ENCODE data around the gene MAP7. TPM values are rescaled to one million over a fixed set of nuclear protein-coding genes. Genes with fewer than 3 reads are reported as not detected.

MAP7 gene
- total RNA-seq, 2 experiments from 2014 or later, result 0.45 to 0.49 TPM

- Histone ChIP-seq H3K9me3 (ENCODE audit: control insufficient read depth in 1 of 2, insufficient read depth in 1 of 2, low read length in 2 of 2) (no peaks in the 10 kb centered on the region), H3K27ac (ENCODE audit: low read depth in 1 of 2, low read length in 2 of 2) (no peak overlapping the region), H3K4me1 (ENCODE audit: insufficient read depth, low read length) (no peaks in the 10 kb centered on the region), H3K4me3 (ENCODE audit: low read length) (no peak overlapping the region), H3K36me3 (ENCODE audit: insufficient read depth, low read length) (peaks cover 70% of the 10 kb centered on the region), H3K27me3 (ENCODE audit: control insufficient read depth in 1 of 2, insufficient read depth in 2 of 2, low read length in 2 of 2) (no peaks in the 10 kb centered on the region)
- Mint-ChIP-seq H3K27me3 (no peaks in the 10 kb centered on the region), H3K9me3 (no peaks in the 10 kb centered on the region), H3K4me3 (no peak overlapping the region), H3K36me3 (ENCODE audit: low read depth) (peaks cover 65% of the 10 kb centered on the region), H3K27ac (no peak overlapping the region), H3K4me1 (ENCODE audit: low read depth) (peaks cover 13% of the 10 kb centered on the region)
- TF ChIP-seq, protein P1, sequence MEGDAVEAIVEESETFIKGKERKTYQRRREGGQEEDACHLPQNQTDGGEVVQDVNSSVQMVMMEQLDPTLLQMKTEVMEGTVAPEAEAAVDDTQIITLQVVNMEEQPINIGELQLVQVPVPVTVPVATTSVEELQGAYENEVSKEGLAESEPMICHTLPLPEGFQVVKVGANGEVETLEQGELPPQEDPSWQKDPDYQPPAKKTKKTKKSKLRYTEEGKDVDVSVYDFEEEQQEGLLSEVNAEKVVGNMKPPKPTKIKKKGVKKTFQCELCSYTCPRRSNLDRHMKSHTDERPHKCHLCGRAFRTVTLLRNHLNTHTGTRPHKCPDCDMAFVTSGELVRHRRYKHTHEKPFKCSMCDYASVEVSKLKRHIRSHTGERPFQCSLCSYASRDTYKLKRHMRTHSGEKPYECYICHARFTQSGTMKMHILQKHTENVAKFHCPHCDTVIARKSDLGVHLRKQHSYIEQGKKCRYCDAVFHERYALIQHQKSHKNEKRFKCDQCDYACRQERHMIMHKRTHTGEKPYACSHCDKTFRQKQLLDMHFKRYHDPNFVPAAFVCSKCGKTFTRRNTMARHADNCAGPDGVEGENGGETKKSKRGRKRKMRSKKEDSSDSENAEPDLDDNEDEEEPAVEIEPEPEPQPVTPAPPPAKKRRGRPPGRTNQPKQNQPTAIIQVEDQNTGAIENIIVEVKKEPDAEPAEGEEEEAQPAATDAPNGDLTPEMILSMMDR (IDR thresholded peaks at IDR 0.05), result no peak
- DNase-seq, result no peak
- CTCF ChIA-PET, result interaction anchor here (0.8 to 1.5 kb wide), 3 partner anchors 11 to 230 kb away, joined by 3 read pairs; partner anchors contain the start of genes MAP3K5 and MAP7
- POLR2A ChIA-PET, result interaction anchor here (0.7 to 1.3 kb wide), 2 partner anchors 165 to 230 kb away, joined by 4 to 5 read pairs; partner anchors contain the start of gene MAP3K5
- intact Hi-C loops (cut with DNase I, micrococcal nuclease), result no loop called here
- no peak for ATAC-seq (ENCODE audit: poor library complexity)
These were observed 12.0 kb upstream of the MAP7 start for GRCh38 chr6:136562211-136562610.

- Mint-ChIP-seq H3K4me3 (no peak overlapping the region), H3K9me3 (no peaks in the 10 kb centered on the region), H3K27me3 (peaks cover 23% of the 10 kb centered on the region), H3K36me3 (ENCODE audit: low read depth) (peaks cover 20% of the 10 kb centered on the region), H3K4me1 (ENCODE audit: low read depth) (peaks cover 14% of the 10 kb centered on the region), H3K27ac (no peak overlapping the region)
- Histone ChIP-seq H3K4me1 (ENCODE audit: insufficient read depth, low read length) (peaks cover 13% of the 10 kb centered on the region), H3K27me3 (ENCODE audit: control insufficient read depth in 1 of 2, insufficient read depth in 2 of 2, low read length in 2 of 2) (peaks cover 14 to 16% of the 10 kb centered on the region in 2 experiments), H3K27ac (ENCODE audit: low read depth in 1 of 2, low read length in 2 of 2) (no peak overlapping the region), H3K9me3 (ENCODE audit: control insufficient read depth in 1 of 2, insufficient read depth in 1 of 2, low read length in 2 of 2) (no peaks in the 10 kb centered on the region), H3K4me3 (ENCODE audit: low read length) (no peak overlapping the region), H3K36me3 (ENCODE audit: insufficient read depth, low read length) (peaks cover 13% of the 10 kb centered on the region)
- TF ChIP-seq, protein P1 (IDR thresholded peaks at IDR 0.05), result no peak
- intact Hi-C loops (cut with DNase I, micrococcal nuclease), result loop anchor here in 1 of 2 experiments (10.0 kb wide), 1 partner anchor 1048 kb away; no protein-coding TSS in a partner anchor
- ChIA-PET CTCF (no interaction called here), POLR2A (no interaction called here)
- no peak for ATAC-seq (ENCODE audit: poor library complexity)
- DNase-seq, result no peak
These were observed 3.1 kb upstream of the MAP7 start for GRCh38 chr6:136553166-136553787.

DNA sequence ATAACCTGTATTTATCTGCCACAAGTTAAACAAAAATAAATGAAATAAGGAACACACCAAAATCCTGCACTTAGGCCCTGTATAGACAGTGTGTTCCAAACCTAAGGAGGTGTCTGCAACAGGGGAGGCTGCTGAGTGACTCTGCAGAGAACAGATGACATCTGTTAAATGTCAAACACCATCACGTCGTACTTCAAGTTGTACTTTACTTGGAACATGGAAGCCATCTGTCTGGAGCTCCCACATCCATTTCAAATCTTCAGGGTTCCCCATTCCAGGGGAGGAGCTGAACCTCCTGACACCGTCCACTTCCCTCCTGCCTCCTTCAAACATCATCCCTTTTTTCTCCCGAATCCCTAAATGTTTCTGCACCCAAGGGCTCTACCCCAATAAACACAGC, 1.8 kb upstream of the MAP7 start:
- H3K27me3 Mint-ChIP-seq, result peaks cover 35% of the 10 kb centered on the region
- H3K27ac Mint-ChIP-seq, result no peak overlapping the region
- no peak overlapping the region for H3K4me3 Mint-ChIP-seq
- CTCF ChIA-PET, result interaction anchor here (0.8 kb wide), 1 partner anchor 10 kb away, joined by 3 read pairs; no protein-coding TSS in a partner anchor
- intact Hi-C loops (cut with DNase I, micrococcal nuclease), result loop anchor here in 1 of 2 experiments (10.0 kb wide), 1 partner anchor 1047 kb away; no protein-coding TSS in a partner anchor
- Histone ChIP-seq H3K4me3 (ENCODE audit: low read length) (no peak overlapping the region), H3K36me3 (ENCODE audit: insufficient read depth, low read length) (peaks cover 5% of the 10 kb centered on the region), H3K27me3 (ENCODE audit: control insufficient read depth in 1 of 2, insufficient read depth in 2 of 2, low read length in 2 of 2) (peaks cover 15 to 22% of the 10 kb centered on the region in 2 experiments), H3K9me3 (ENCODE audit: control insufficient read depth in 1 of 2, insufficient read depth in 1 of 2, low read length in 2 of 2) (no peaks in the 10 kb centered on the region), H3K27ac (ENCODE audit: low read depth in 1 of 2, low read length in 2 of 2) (no peak overlapping the region), H3K4me1 (ENCODE audit: insufficient read depth, low read length) (peaks cover 13% of the 10 kb centered on the region)
- ATAC-seq (ENCODE audit: poor library complexity), result no peak
- no peak for DNase-seq
- peaks cover 14% of the 10 kb centered on the region for H3K4me1 Mint-ChIP-seq (ENCODE audit: low read depth)
- POLR2A ChIA-PET, result no interaction called here
- TF ChIP-seq, protein P1 (IDR thresholded peaks at IDR 0.05), result no peak
- no peaks in the 10 kb centered on the region for H3K9me3 Mint-ChIP-seq
- H3K36me3 Mint-ChIP-seq (ENCODE audit: low read depth), result peaks cover 8% of the 10 kb centered on the region

Measured in CD4-positive, alpha-beta T cell (primary cell).